HG02870 (cell line): ENCODE results near the gene RAD9A.
"Not testable (repeated sequence)": the region's sequence is repeated elsewhere in the genome, so short reads cannot be mapped to it uniquely, and the experiment has no call there.

ENCODE experiments used
- ATAC-seq: cut with Tn5 transposase; IDR thresholded peaks from one replicate; pipeline ENCODE4 v1.9.1; 2021; ENCODE audit warnings: mild to moderate bottlenecking, moderate library complexity; ENCODE audit not compliant: unreplicated experiment

Gene RAD9A

DNA sequence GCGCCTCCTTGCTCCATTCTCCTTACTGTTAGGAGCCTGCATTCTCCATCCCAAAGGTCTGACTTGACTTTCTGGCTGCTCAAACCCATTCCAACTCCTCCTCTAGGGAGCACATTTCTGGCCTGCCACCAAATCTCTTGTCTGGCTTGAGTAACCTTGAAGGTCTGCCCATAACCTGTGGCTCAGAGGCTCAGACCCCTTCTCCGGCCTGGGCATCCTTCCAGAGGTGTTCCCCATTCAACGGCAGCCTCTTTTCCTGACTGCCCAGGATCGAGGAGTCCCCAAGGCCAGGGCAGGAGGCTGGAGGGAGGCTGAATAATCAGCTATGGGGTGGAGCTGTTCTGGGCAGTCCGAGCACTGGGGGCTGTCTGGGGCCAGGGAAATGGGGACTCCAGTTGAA is 2.2 kb downstream of the RAD9A start:
- no peak for ATAC-seq

GRCh38 chr11:67395555-67396258 is 3.9 kb downstream of the RAD9A start:
- no peak for ATAC-seq

- no peak for ATAC-seq
Observed at GRCh38 chr11:67396259-67396581, 4.4 kb downstream of the RAD9A start.

DNA sequence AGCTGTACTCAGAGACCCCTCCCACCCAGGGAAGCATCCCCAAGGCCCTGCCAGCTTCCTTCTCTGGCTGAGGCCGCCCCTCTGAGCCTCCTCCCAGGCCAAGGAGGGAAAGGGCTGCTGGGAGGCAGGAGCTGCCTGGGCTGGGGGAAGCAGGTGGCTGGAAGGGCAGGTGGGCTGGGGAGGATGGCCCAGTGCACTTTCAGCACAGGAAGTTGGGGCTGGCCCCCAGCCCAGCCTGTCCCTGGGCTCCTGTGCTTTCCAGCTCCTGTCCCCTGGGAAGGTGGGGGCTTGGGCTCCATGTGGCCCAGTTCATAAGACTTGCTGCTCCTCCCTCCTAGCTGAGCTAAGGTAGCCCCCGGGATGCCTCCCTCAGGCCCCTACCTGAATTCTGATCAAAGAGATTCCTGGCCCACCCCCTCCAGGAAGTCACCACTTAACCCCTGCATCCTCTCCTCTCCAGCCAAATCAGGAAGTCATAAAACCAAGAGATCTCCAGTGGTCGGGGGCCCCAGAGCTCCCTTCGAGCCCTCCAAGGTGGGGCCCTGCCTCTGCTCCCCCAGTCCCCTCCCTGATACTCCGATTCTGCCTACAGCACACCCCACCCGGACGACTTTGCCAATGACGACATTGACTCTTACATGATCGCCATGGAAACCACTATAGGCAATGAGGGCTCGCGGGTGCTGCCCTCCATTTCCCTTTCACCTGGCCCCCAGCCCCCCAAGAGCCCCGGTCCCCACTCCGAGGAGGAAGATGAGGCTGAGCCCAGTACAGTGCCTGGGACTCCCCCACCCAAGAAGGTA is 5.0 kb downstream of the RAD9A start:
- no peak for ATAC-seq

DNA sequence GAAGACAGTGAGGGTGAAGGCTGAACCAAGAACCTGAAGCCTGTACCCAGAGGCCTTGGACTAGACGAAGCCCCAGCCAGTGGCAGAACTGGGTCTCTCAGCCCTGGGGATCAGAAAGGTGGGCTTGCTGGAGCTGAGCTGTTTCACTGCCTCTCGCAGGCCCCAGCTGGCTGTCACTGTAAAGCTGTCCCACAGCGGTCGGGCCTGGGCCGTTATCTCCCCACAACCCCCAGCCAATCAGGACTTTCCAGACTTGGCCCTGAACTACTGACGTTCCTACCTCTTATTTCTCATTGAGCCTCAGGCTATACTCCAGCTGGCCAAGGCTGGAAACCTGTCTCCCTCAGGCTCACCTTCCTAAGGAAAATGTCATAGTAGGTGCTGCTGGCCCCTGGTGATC is 5.8 kb downstream of the RAD9A start:
- no peak for ATAC-seq

DNA sequence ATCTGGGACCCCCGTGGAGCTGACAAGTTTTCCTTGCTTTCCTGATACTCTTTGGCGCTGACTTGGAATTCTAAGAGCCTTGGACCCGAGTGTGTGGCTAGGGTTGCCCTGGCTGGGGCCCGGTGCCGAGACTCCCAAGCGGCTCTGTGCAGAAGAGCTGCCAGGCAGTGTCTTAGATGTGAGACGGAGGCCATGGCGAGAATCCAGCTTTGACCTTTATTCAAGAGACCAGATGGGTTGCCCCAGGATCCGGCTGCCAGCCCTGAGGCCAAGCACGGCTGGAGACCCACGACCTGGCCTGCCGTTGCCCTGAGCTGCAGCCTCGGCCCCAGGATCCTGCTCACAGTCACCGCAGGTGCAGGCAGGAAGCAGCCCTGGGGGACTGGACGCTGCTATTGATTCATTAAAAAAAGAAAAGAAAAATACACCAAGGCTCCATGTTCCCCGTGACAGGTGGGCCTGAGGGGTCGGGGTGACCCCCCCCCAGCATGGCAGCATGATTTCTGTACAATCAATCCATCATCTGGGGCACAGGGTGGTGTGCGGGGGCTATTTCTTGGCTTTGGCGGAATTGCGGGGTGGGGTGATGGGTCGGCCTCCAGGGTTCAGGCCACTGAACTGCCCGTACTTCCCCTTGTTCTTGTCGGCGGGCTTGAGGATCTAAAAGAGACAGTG is 6.3 kb downstream of the RAD9A start:
- no peak for ATAC-seq

GRCh38 chr11:67398661-67399563 is 7.1 kb downstream of the RAD9A start:
- no peak for ATAC-seq

DNA sequence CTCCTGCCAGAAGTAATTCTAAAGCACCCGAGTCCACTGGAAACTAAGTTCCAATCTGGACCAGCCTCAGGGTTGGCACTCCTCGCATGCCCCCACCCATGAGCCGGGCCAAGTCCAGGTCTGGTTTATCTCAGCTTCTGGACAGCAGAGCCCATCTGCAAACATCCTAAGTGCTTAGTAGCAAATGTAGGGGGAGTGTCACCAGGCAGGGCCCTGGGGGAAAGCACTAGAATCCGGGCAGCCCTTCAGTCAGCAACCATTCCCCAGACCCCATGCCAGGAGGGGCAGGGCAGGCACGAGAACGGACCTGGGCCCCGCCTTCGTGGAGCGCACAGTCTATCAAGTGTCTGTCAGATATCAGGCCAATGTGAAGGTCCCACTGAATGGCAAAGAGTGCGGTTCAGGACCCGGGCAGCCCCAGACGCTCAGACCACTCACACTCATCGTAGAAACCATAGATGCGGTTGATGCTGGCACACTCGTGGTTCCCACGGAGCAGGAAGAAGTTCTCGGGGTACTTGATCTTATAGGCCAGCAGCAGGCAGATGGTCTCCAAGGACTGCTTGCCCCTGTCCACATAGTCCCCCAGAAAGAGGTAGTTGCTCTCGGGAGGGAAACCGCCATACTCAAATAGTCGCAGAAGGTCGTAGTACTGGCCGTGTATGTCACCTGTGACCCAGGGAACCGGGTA is 8.6 kb downstream of the RAD9A start:
- no peak for ATAC-seq

DNA sequence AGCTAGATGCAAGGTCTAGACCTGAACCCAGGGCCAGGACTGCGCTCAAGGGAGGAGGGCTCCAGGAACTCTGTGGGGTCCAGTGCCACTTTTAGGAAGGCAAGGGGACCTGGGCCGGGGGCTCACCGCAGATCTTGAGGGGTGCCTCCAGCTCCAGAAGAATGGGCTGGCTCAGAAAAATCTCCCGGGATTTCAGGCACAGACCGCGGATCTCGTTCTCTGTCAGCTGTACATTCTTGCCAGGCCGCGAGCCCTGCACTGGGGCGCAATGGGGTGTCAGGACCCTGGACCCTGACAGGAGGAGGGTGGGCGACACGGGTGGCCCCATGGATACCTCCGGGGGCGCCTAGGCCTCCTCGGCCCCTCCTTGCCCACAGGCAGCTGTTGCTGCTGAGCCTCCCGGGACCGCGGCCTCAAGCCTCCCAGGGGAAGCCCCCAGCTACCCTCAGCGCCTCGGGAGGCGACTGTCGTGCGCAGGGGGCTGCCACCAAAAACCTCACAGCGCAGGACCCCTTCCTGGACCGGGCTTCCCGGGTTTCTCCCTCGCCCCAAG is 9.2 kb downstream of the RAD9A start:
- ATAC-seq: no peak

- peak; percentile 53 for ATAC-seq
Observed at GRCh38 chr11:67401495-67402191, 9.9 kb downstream of the RAD9A start, which contains the start of gene PPP1CA. Gene PPP1CA, minus strand, starts transcription at chr11:67401858. Its CDS starts 76 bp downstream, at chr11:67401782.

GRCh38 chr11:67402192-67402839 is 10.5 kb downstream of the RAD9A start:
- not testable (repeated sequence) for ATAC-seq

- ATAC-seq: not testable (repeated sequence)
Observed at GRCh38 chr11:67403085-67403484, 11.3 kb downstream of the RAD9A start.

DNA sequence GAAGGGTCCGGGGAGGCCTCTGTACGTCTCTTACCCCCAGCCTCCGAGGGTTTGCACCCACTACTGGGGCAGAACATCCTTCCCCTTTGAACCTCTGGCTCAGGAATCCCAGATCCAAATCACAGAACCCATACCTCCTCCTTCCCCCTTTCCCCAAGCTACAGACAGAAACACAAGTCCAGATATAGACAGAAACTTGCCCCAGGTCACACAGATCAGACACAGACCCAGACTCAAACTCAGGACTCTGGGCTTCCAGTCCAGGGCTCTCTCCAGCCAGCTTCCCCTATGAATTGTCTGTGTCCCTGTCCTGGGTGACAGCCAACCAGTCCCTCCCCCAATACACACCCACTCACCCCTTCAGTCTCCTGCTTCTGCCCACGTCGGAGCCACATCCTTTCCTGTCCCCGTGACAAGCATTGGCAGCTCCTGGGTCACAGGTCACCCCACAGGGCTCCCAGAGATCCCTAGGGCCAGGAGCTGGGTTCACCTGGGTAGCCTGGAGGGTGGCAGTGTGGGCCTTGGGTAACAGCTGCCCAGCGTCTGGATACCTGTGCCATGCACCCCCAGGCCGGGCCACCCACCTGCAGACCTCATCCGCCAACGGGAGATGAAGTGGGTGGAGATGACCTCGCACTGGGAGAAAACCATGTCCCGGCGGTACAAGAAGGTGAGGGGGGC is 12.9 kb downstream of the RAD9A start:
- ATAC-seq: no peak

GRCh38 chr11:67405196-67405567 is 13.4 kb downstream of the RAD9A start:
- no peak for ATAC-seq

GRCh38 chr11:67405688-67406339 is 14.0 kb downstream of the RAD9A start:
- ATAC-seq: no peak

GRCh38 chr11:67406420-67406968 is 14.7 kb downstream of the RAD9A start:
- no peak for ATAC-seq

- no peak for ATAC-seq
Observed at GRCh38 chr11:67406969-67407687, 15.3 kb downstream of the RAD9A start.
